Left renal cortex interstitium (tissue), 4 donors: Measurements from ENCODE around the gene CFAP74. TPM values are rescaled to one million over a fixed set of nuclear protein-coding genes. Genes with fewer than 3 reads are reported as not detected.

ENCODE experiments used
- DNase-seq, 4 donors: peaks; one replicate each; pipeline ENCODE4 v3.0.0-alpha.2; 2013; ENCODE audit warnings: low read depth in 4 of 4, low spot score in 2 of 4, missing footprints in 1 of 4
- polyA plus RNA-seq, 4 donors: library from polyadenylated mRNA; unstranded; fragments of 120-200 nt; gene quantifications; one replicate each; pipeline ENCODE4 v1.2.1, GENCODE V29; 2013; ENCODE audit not compliant: insufficient read length in 4 of 4

Gene CFAP74
- polyA plus RNA-seq, 4 donors: 0.45 to 0.68 (median 0.58) TPM

DNA sequence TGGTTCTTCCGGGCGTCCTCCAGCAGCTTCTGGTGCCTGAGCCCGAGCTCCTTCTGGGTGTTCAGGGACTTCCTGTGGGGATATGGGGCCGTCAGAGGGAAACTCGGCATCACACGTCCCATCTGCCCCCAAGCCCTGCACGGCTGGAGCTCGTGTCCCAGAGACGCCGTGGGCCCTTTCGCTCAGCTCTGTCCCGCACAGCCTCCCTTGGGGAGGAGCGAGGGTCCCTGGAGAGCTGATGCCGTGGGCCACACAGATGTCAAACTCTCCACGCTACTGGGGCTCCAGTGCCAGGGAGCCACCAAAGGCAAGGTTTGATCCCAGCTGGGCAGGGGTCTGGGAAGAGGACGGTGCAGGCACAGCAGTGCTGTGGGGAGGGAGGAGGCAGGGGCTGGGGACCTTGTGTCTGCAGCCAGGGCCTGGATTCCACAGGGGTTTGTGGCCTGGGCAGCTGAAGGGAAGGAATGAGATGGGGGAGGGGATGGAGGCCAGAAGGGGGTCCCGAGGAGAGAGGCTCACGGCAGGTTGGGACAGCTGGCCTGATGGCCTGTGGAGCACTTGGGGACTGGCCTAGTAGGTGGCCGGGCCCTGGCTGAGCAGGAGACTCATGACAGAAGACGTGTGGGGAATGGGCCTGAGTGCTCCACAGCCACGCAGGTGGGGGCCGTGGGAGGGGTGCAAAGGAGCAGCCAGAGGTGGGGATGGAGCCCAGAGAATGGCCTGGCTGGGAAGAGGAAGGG lies 30.4 kb downstream of the CFAP74 start:
- no peak for DNase-seq

DNA sequence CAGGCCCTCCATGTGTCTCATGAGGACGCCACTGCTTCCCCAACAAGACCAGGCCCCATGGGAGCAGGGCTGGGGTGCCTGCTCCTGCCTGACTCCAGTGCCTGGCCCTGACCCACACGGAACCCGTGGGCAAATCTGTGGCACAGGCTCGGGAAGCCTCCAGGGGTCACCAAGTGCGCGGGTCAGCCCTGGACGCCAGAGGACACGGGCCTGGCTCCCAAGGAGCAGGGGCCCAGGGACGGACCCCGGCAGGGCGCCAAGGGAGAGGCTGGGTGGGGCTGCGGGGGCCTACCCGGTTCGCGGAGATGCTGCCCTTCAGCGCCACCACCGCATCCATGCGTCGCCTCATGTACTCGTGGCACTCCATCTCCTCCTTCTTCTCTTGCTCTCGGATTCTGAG lies 31.9 kb downstream of the CFAP74 start:
- no peak for DNase-seq

DNA sequence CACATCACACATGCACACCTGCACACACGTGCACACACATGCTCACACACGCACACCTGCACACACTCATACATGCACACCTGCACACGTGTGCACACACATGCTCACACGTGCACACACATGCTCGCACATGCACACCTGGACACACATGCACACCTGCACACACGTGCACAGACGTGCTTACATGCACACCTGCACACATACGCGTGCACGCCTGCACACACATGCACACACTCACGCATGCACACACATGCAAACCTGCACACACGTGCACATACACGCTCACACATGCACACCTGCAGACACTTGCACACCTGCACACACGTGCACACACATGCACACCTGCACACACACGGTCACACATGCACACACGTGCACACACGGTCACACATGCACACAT lies 32.6 kb downstream of the CFAP74 start:
- DNase-seq: no peak

DNA sequence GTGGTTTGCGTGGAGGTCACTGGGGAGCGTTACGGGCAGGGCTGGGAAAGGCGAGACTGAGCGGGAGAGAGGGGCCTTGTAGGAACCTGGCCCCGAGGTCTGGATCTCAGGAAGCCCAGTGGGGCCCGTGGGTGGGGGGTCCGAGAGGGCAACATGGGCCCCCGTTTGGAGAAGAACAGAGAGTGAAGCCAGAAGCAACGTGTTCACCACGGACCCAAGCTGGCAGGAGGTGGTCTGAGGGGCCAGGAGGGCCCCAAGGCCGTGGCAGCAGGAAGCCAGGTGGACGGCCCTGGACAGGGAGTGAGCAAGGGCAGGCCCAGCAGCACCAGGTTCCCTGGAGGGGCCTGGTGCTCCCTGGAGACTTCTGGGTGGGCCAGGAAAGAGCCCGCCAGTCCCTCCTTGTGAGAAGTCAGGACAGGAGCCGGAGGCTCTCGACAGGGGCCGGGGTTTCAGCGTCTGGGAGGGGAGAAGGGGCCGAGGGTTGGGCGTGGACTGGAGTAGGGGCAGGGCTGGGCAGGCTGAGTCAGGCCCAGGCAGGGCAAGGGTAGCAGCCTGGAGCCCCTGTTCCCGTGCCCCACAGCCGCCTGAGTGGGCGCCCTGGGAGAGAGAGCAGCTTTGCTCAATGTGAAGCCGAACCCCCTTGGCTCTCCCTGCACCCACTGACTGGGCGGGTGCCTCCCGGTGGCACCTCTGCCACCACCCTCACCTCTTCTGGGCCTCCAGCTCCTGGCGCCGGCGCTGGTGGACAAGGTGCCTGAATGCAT lies 33.5 kb downstream of the CFAP74 start:
- DNase-seq: no peak

DNA sequence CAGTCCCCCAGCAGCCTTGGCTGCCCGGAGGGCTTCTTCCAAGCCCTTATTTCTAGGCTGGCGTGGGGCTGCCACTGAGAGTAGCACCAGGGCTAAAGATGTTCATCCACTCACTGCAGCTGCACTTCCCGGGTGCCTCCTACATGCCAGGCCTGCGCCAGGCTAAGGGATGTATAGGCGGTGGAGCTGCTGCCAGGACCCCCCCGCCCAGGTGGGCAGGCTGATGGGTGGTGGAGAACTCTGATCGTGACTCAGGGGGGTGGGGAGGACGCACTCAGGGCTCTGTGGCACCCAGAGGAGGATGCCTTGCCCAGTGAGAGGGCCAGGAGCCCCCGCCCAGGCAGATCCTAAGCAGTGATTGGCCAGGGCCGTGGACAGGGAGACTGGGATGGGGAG lies 34.1 kb downstream of the CFAP74 start:
- no peak for DNase-seq

DNA sequence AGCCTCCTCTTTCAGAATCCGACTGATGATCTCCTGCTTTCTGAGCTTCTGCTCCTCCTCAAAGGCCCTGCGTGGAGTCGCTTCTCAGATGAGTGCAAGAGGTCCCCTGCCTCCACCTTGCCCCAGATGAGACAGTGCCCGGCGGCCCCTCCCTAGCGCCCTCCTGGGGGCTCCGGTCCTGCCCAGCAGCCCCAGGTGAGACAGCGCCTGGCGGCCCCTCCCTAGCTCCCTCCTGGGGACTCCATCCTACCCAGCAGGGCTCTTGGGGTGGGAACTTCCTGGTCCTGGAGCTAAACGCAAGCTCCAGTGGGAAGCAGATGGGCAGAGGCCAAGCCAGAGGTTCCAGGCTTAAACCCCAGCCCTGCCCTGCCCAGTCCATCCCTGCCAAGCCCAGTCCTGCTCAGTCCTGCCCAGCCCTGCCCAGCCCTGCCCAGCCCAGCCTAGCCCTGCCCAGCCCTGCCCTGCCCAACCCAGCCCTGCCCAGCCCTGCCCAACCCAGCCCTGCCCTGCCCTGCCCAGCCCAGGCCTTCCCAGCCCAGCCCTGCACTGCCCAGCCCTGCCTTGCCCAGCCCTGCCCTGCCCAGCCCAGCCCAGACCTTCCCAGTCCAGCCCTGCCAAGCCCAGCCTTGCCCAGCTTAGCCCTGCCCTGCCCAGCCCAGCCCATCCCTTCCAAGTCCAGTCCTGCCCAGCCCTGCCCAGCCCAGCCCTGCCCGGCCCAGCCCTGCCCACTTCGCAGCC lies 34.6 kb downstream of the CFAP74 start:
- no peak for DNase-seq

DNA sequence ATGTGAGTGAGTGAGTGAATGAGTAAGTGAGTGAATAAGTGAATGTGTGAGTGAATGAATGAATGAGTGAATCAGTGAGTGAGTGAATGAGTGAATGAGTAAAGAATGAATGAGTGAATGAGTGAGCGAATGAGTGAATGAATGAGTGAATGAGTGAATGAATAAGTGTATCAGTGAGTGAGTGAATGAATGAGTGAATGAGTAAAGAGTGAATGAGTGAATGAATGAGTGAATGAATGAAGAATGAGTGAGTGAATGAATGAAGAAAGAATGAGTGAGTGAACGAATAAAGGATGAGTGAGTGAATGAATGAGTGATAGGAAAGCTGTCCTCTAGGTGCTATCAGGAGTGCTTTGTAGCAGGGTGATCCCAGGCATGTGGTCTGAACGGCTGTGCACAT lies 35.7 kb downstream of the CFAP74 start:
- no peak for DNase-seq

DNA sequence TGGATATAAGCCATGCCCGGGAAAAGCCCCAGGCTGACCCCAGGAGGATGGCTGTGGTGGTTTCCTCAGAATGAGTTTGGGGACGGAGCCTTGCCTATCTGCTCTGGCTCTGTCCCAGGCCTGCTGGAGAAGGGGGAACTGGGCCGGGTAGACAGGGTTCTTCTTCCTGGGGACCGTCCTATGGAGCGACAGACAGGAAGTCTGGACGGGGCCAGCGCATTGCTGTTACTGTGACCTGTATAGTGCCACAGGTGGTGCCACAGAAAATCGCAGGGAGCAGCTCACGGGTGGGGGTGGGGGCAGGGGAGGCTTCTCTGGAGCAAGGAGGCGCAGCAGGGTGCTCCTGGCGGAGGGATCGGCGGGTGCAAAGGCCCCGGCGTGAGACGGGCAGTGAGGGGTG lies 36.4 kb downstream of the CFAP74 start:
- DNase-seq: no peak

DNA sequence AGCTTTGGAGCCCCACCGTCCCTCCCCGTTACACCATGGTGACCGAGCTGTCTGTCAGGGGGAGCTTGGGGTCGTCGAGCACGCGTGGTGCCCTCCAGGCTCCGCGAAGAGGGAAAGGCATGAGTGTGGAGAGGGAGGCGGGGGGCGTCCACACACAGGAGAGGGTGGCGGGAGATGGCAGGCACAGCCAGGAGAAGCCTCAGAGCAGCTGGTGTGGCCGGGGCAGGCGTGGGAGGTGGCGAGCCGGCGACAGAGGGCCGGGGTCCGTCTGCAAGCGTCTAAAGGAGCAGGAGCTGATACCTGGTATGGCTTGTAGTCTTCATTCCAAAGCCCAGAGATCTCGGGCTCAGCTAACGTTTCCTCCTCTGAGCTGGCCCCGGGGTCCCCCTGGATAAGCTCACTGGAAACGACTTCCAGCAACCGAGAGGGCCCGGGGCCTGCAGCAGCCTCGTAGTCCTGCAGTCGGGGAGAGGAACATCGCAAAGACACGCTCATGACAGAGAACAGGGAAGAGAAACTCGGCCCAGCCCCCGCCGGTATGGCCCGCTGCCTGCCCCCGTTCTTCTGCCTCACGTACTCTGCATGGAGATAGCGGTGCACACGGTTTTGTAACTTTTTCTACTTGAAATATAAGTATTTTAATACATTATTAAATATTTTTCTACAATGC lies 37.4 kb downstream of the CFAP74 start:
- DNase-seq: no peak

DNA sequence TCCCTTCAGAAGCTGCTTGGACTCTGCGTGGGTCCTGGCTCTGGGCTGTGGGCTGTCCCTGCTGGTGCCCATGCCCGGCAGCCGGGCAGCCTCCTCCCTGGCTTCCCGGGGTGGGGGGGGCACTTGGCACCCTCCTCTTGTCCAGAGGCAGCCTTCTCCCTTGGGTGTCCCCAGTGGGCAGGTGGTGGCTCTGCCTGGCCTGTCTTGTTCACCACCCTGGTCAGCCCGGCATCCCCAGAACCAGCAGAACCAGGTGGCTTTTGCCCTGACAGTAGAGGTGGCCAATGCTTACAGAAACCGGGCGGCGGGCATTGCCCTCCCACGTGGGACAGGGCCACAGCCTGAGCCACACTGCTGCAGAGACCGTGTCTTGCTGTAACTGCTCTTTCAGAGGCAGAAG lies 38.0 kb downstream of the CFAP74 start:
- DNase-seq: no peak

DNA sequence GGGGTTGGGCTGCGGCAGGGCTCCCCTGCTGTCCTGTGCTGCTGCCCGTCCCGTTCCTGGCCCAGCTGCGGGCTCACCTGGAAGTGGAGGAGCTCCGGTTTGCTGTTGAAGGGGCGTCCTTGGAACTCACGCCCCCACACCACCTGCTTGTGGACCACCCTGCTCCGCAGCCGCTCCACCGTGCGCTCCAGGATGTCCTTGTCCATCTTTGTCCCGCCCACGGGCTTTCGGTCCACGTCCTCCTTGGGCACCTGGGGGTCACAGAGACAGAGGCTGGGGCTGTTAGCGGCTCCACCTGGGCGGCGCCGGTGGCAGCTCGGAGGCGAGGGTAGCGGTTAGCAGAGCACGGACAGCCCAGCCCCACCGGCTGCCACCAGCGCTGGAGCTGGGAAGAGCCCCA lies 38.8 kb downstream of the CFAP74 start:
- DNase-seq: no peak

DNA sequence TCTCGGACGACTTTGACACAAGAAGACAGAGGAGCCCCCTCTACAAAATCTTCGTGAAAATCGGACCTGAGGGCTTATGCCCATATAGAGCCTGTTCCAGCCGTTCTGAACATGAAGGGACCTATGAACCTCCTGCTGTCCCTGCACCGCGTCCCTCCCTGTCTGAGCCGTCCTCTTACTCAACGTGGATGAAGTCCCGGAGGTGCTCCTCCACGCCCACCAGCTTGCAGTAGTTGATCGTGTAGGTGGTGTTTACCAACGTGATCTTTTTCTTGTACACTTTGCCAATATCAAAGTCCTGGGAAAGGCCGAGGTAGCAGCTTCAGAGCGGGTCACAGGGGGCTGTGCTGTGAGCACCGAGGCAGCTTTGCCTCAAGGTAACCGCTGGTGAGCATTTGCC lies 40.0 kb downstream of the CFAP74 start:
- no peak for DNase-seq

DNA sequence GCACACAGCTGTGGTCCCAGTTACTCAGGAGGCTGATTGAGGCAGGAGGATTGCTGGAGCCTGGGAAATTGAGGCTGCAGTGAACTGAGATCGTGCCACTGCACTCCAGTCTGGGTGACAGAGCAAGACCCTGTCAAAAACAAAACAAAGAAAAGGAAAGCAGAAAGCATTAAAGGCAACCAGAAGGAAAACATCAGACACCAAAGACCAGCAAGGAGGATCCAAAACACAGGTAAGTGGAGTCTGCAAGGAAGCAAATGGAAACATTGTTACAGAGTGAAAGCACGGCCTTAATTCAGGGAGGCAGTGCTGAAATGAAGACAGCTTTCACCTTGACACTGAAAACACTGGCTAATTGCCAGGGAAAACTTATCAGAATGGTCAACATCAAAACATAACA lies 40.8 kb downstream of the CFAP74 start:
- DNase-seq: no peak

DNA sequence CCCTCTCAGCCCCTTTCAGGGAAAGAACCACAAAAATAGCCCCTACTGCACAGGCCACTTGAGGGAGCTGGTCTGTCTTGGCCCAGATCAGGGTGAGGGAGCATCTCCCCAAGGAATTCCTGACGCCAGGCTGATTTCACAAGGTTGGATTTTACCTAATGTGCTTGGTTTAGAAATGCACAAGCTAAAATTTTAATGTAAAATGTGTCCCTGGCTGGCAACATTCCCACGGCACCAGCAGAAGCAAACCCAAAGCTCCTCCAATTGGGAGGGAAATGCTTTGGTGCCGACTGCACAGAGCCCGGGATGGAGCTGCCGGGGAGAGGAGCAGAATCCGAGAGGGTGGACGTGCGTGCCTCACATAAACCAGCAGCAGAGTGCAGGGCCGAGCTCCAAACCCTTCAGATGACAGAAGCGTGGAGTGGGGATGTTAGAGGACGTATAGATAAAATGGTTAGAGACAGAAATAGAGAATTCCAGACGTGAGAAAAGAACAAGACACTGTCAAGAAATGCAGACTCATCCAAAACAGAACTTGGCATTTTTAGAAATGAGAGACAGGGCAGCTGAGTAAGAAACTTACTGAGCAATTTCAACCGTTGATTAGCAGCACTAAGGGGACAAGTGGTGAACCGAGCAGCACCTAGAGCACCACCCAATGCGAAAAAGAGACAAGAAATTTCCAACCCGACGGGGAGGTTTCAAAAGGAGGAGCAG lies 42.9 kb downstream of the CFAP74 start:
- DNase-seq: no peak

DNA sequence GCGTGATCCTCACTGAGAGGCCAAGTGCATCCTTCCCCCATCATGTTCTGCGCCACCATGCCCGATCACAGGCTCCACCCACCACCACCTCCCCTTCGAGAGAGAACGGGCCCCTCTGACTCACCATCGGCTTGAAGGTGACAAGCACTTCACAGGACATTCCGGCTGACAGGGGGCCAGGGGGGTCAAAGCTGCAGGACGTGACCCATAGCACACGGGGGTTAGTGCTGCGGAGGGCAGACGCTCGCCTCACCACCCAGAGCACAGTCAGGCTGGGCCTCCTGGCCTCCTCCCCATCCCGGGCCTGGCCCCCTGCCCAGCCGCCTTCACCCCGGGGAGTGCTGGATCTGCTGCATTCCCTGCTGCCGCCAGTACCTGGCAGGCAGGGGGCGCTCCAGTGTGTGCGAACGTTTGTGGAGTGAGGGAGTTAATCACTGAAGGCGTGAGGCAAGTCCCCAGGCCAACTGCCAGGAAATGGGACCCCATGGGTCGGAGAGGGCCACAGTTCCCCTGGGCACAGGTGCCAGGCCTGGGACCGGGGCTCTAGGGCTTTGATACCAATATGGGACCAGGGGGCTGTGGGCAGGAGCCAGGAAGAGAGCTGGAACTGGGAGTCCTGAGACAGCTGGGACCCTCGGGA lies 43.6 kb downstream of the CFAP74 start:
- peak in 3 of 4 donors; percentile 45 to 75 (median 46) for DNase-seq

DNA sequence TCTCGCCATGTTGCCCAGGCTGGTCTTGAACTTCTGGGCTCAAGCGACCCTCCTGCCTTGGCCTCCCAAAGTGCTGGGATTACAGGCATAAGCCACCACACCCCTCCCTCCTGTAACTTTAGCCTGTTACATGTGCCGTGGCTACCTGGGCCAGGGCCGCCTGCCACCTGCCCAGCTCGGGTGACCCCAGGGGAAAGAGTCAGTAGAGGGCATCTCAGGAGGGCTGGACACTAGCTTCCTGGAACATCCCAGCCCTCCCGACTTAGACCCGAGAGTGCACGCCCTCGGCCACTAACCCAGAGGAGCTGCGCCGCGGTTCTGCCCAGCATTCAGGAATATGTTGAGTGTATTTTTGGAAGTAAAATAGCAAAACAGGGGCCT lies 44.1 kb downstream of the CFAP74 start:
- no peak for DNase-seq

DNA sequence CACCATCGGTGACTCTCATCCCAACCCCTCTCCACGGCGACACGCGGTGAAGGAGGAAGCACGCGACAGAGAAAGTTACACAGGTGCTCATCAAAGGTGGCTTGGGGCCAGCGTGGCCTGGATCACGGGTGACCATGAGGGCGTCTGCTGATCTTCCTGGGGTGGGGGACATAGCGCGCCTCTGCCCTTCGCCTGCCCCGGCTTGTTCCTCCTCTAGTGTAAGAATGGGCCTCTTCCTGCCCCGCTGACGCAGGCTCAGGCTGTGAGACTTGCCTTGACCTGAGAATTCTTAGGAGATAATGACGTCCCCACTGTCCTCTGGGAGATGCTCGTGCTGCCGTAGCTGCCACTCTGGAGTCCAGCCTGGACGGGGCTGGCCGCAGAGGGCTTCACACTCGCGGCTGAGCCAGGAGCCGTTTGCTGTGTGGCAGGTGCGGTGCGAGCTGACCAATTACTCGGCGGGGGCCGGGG lies 45.5 kb downstream of the CFAP74 start:
- no peak for DNase-seq

DNA sequence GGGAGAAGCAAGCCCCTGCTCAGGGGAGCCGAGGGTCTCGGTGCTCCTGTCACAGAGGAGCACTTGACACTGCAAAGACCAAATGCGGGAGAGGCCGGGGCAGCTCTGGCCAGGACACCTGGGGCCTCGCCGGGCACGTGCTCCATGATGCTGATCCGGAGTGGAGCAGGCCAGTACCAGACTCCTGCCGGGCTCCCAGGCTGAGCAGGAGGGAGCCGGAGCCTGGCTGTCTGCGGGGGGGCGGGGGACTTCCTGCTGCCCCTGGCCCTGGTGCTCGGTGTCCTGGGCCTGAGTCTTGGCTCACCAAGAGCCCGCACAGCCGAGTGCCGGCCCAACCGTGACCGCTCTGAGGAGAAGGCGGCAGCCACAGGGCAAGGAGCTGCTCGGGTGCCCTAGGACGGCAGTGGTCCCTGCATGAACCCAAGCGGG lies 46.0 kb downstream of the CFAP74 start:
- no peak for DNase-seq

DNA sequence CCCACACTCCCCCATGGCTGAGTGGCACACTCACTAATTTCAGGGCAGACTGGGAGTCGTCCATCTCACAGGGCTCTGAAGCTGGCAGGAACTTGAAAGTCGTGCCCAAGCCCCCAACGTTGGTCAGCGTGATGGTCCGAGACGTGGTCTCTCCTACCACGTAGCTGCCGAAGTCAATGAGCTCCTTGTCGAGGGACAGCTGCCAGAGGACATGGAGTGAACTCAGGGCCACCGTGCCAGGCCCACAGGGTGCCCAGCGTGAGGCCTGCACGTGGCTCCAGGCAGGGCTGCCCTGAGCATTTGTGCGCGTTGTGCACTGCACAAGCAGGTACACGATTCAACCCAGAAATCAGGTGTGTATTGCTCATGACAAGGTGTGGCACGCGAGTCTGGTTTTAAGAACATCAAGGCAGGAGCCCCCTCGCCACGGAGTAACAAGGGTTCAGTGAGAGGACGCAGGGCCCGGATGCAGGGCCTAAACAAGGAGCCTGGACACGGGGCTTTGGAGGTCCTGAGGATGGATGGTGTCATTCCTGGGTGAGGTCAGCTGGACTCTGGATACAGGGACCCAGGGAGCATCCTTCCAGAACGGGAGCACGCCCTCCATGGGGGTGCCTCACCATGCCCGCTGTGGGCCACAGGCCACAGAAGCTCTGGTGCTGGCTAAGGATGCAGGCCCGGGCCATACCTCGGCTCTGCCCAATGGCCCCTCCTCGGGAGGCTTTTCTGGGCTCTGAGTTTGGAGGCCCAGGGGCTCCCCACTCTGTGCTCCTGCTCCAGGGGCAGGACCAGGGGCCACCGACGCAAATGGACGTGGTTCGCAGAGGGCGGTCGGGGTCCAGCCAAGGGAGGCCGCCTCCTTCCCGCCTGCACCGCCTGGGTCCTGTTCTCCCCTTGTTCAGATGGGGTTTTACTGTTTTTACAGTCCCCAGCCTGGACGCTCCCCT lies 46.7 kb downstream of the CFAP74 start:
- no peak for DNase-seq
